HepG2 (cell line): Measurements from ENCODE around the gene DPYD. TPM values are rescaled to one million over a fixed set of nuclear protein-coding genes. Genes with fewer than 3 reads are reported as not detected.

ENCODE experiments used
- ATAC-seq: fragments of 200-7000 bp; cut with Tn5 transposase; 3 replicates; pipeline ENCODE4 v1.9.1; 2020; ENCODE audit warnings: mild to moderate bottlenecking, moderate library complexity
- BruUV-seq: library from RNA; stranded (reverse); fragments of 400-500 nt; replicated peaks from 2 replicates; lab custom pipeline; 2021; lab: Mats Ljungman, UMichigan
- CTCF ChIA-PET: fragments of 300-600 bp; formaldehyde crosslinking; extraction: SDS; loops from one replicate; lab custom pipeline; 2021; ENCODE audit warnings: low total read pairs, inconsistent platforms, low intra/inter-chr PET ratio; lab: Yijun Ruan, JAX
- POLR2A ChIA-PET: fragments of 350-600 bp; sonication (Branson Sonifier 250); formaldehyde crosslinking; loops from one replicate; lab custom pipeline; 2020; ENCODE audit warnings: antibody characterized with exemption, inconsistent platforms; lab: Yijun Ruan, JAX
- DNase-seq: peaks from one replicate; pipeline ENCODE4 v3.0.0-alpha.2; 2015; ENCODE audit warnings: low spot score
- FAIRE-seq: peaks from 3 replicates; lab custom pipeline; 2011; peaks lifted over from hg19 to GRCh38; lab: Jason Lieb, UNC
- H2AFZ ChIP-seq: one replicate; pipeline ENCODE4 v1.6.1; 2011; ENCODE audit warnings: low read length, inconsistent platforms
- H3K27ac ChIP-seq: fragments of 300-600 bp; 3 replicates; pipeline ENCODE4 v1.8.0; 2011; ENCODE audit warnings: mixed run types, mild to moderate bottlenecking, mixed read lengths, low read length, inconsistent platforms; ENCODE audit not compliant: insufficient read depth; ENCODE audit errors: extremely low read length
- H3K27me3 ChIP-seq, 2 experiments: fragments of 200-600 bp in 1 of 2; 2 replicates in 1 of 2; 3 replicates in 1 of 2; pipeline versions ENCODE4 v1.6.0 to v1.8.0; 2011; ENCODE audit warnings: low read length in 2 of 2, mild to moderate bottlenecking in 2 of 2, moderate library complexity in 2 of 2, inconsistent platforms in 1 of 2; ENCODE audit not compliant: insufficient read depth in 2 of 2, control insufficient read depth in 1 of 2
- H3K36me3 ChIP-seq, 2 experiments: fragments of 200-600 bp in 1 of 2; replicated peaks in 1 of 2; 2 replicates in 1 of 2; 3 replicates in 1 of 2; pipeline versions ENCODE4 v1.5.1 to v1.8.0; 2011; ENCODE audit warnings: low read length in 2 of 2, inconsistent platforms in 1 of 2; ENCODE audit not compliant: insufficient read depth in 2 of 2, control insufficient read depth in 1 of 2
- H3K4me1 ChIP-seq: 2 replicates; pipeline ENCODE4 v1.5.1; 2012; ENCODE audit warnings: low read length, inconsistent platforms; ENCODE audit not compliant: insufficient read depth
- H3K4me2 ChIP-seq: 2 replicates; pipeline ENCODE4 v1.6.0; 2011; ENCODE audit warnings: low read depth, low read length, inconsistent platforms
- H3K4me3 ChIP-seq, 3 experiments: fragments of 200-600 bp in 1 of 3; sonication (generic), shearing (Covaris generic) in 1 of 3; replicated peaks in 1 of 3; 2 replicates each; pipeline ENCODE4 v1.5.1; 2011 to 2016; ENCODE audit warnings: low read length in 3 of 3, inconsistent platforms in 2 of 3, low read depth in 2 of 3, mild to moderate bottlenecking in 2 of 3, control low read depth in 1 of 3, mixed read lengths in 1 of 3; ENCODE audit not compliant: insufficient read depth in 1 of 3
- H3K79me2 ChIP-seq: one replicate; pipeline ENCODE4 v1.6.1; 2011; ENCODE audit warnings: low read length, inconsistent platforms; ENCODE audit not compliant: insufficient read depth
- H3K9ac ChIP-seq: 2 replicates; pipeline ENCODE4 v1.6.0; 2011; ENCODE audit warnings: mild to moderate bottlenecking, low read depth, low read length, inconsistent platforms; ENCODE audit not compliant: insufficient read depth
- H3K9me3 ChIP-seq: 2 replicates; pipeline ENCODE4 v1.5.1; 2012; ENCODE audit warnings: mild to moderate bottlenecking, low read length
- H4K20me1 ChIP-seq: 2 replicates; pipeline ENCODE4 v1.6.0; 2011; ENCODE audit warnings: inconsistent platforms, mild to moderate bottlenecking, low read length, moderate library complexity; ENCODE audit not compliant: insufficient read depth
- FOXA3 ChIP-seq: IDR thresholded peaks from 2 replicates; pipeline ENCODE4 v1.6.1; 2016; ENCODE audit warnings: missing genetic modification reagents, missing compliant biosample characterization
- HOXA5 ChIP-seq: sonication (generic); formaldehyde crosslinking; IDR thresholded peaks from 2 replicates; pipeline ENCODE4 v1.4.0; 2020; ENCODE audit warnings: missing genetic modification reagents
- MTERF4 ChIP-seq: sonication (generic); formaldehyde crosslinking; IDR thresholded peaks from 2 replicates; pipeline ENCODE4 v1.8.0; 2023; ENCODE audit warnings: mild to moderate bottlenecking, missing genetic modification reagents
- PRDM10 ChIP-seq: sonication (generic); formaldehyde crosslinking; IDR thresholded peaks from 2 replicates; pipeline ENCODE4 v1.4.0; 2020; ENCODE audit warnings: low read depth, missing genetic modification reagents
- TAF1 ChIP-seq: sonication (generic); formaldehyde crosslinking; IDR thresholded peaks from 2 replicates; pipeline ENCODE4 v1.4.0; 2020; ENCODE audit warnings: missing genetic modification reagents
- ZNF562 ChIP-seq: sonication (generic); formaldehyde crosslinking; IDR thresholded peaks from 2 replicates; pipeline ENCODE4 v1.8.0; 2022; ENCODE audit warnings: missing genetic modification reagents, borderline replicate concordance
- WGBS: methylation state at CpG from one replicate; pipeline ENCODE4 v1.1.6; 2017; ENCODE audit warnings: low lambda C conversion rate; 5-methylcytosine and 5-hydroxymethylcytosine counted together
- in situ Hi-C: cut with HindIII; loops from 2 replicates; pipeline ENCODE4 v1.10.0; 2017; ENCODE audit warnings: low pct_unique_long_range_greater_than_20kb; ENCODE audit not compliant: extremely low pct_ligation_motif_present
- intact Hi-C: fragments of 100-400 bp; cut with micrococcal nuclease; formaldehyde crosslinking; loops from one replicate; pipeline ENCODE4 v1.10.0; 2022; ENCODE audit not compliant: unreplicated experiment
- polyA plus RNA-seq, 8 experiments: library from polyadenylated mRNA; depleted of rRNA in 3 of 8; stranded (reverse) in 7 of 8; unstranded in 1 of 8; fragments of >200 nt; fragmentation: Illumina TruSeq in 4 of 8; extraction: Trizol in 4 of 8; gene quantifications; 2 replicates each; pipeline versions ENCODE4 v1.2.1 to v1.2.3, GENCODE V29; 2011 to 2016; ENCODE audit warnings: low read depth in 4 of 8, missing spikeins in 1 of 8, mixed read lengths in 1 of 8; ENCODE audit not compliant: insufficient read depth in 1 of 8
- total RNA-seq, 5 experiments: library from RNA; depleted of rRNA; stranded (reverse); fragments of >200 nt; fragmentation: Illumina TruSeq; extraction: Trizol; gene quantifications; 2 replicates each; pipeline ENCODE4 v1.2.3, GENCODE V29; 2016; ENCODE audit warnings: low read depth in 1 of 5

DPYD gene
- total and polyA plus RNA-seq, 2 of the 13 experiments (the other 11 are each of a cell fraction or from before 2014, with no cell fraction given), result 1.3 to 3.4 TPM

GRCh38 chr1:97038410-97038809, 882.4 kb downstream of the DPYD start (continued):
- TF ChIP-seq TAF1 (no peak), PRDM10 (CRISPR knock-in tag) (no peak), HOXA5 (CRISPR knock-in tag) (no peak)
- TF ChIP-seq, all 625 proteins: peak for 0

GRCh38 chr1:97034651-97035050, 886.2 kb downstream of the DPYD start:
- DNase-seq (no peak), FAIRE-seq (no peak), ATAC-seq (no peak)
- Histone ChIP-seq H3K27ac (no peak overlapping the region), H3K4me2 (no peak overlapping the region), H4K20me1 (no peaks in the 10 kb centered on the region), H3K4me1 (no peaks in the 10 kb centered on the region), H3K4me3 (no peak overlapping the region), H3K9ac (no peak overlapping the region), H3K27me3 (no peaks in the 10 kb centered on the region), H2AFZ (no peak overlapping the region), H3K9me3 (peaks cover 9% of the 10 kb centered on the region), H3K79me2 (no peaks in the 10 kb centered on the region), H3K36me3 (no peaks in the 10 kb centered on the region)
- intact Hi-C loops (no loop called here), in situ Hi-C loops (no loop called here)
- WGBS, result 0% methylated on average over 2 of the region's 2 CpGs
- TF ChIP-seq ZNF562 (CRISPR knock-in tag) (no peak), MTERF4 (CRISPR knock-in tag) (no peak), FOXA3 (no peak), PRDM10 (CRISPR knock-in tag) (no peak)
- BruUV-seq, result no TSS peak
- ChIA-PET POLR2A (no interaction called here), CTCF (no interaction called here)
